ENCODE data around the gene MPRIP.

Gene MPRIP

GRCh38 chr17:17050346-17051345, 8.4 kb downstream of the MPRIP start:
- no peak for DNase-seq (ENCODE audit: low read depth in 2 of 2)

GRCh38 chr17:17051380-17051779, 9.1 kb downstream of the MPRIP start:
- no peak for DNase-seq (ENCODE audit: low read depth in 2 of 2)

- DNase-seq (ENCODE audit: low read depth in 2 of 2), result no peak
These were observed 9.7 kb downstream of the MPRIP start for GRCh38 chr17:17051791-17052461.

GRCh38 chr17:17052462-17053221, 10.4 kb downstream of the MPRIP start:
- no peak for DNase-seq (ENCODE audit: low read depth in 2 of 2)

GRCh38 chr17:17053446-17054379, 11.5 kb downstream of the MPRIP start:
- no peak for DNase-seq (ENCODE audit: low read depth in 2 of 2)

- DNase-seq (ENCODE audit: low read depth in 2 of 2), result no peak
These were observed 12.4 kb downstream of the MPRIP start for GRCh38 chr17:17054636-17055035.

- DNase-seq (ENCODE audit: low read depth in 2 of 2), result no peak
These were observed 13.3 kb downstream of the MPRIP start for GRCh38 chr17:17055286-17056155.

- no peak for DNase-seq (ENCODE audit: low read depth in 2 of 2)
These were observed 13.9 kb downstream of the MPRIP start for GRCh38 chr17:17056156-17056539.

GRCh38 chr17:17057057-17057551, 14.8 kb downstream of the MPRIP start:
- no peak for DNase-seq (ENCODE audit: low read depth in 2 of 2)

- no peak for DNase-seq (ENCODE audit: low read depth in 2 of 2)
These were observed 16.0 kb downstream of the MPRIP start for GRCh38 chr17:17058304-17058703.

- DNase-seq (ENCODE audit: low read depth in 2 of 2), result no peak
These were observed 17.1 kb downstream of the MPRIP start for GRCh38 chr17:17059301-17059890.

GRCh38 chr17:17060001-17060922, 18.0 kb downstream of the MPRIP start:
- DNase-seq (ENCODE audit: low read depth in 2 of 2), result no peak

- DNase-seq (ENCODE audit: low read depth in 2 of 2), result no peak
These were observed 18.7 kb downstream of the MPRIP start for GRCh38 chr17:17060930-17061329.

- DNase-seq (ENCODE audit: low read depth in 2 of 2), result no peak
These were observed 19.3 kb downstream of the MPRIP start for GRCh38 chr17:17061516-17061915.

GRCh38 chr17:17062356-17062755, 20.1 kb downstream of the MPRIP start:
- no peak for DNase-seq (ENCODE audit: low read depth in 2 of 2)

GRCh38 chr17:17062866-17063265, 20.6 kb downstream of the MPRIP start:
- no peak for DNase-seq (ENCODE audit: low read depth in 2 of 2)

- DNase-seq (ENCODE audit: low read depth in 2 of 2), result no peak
These were observed 21.4 kb downstream of the MPRIP start for GRCh38 chr17:17063546-17064122.

GRCh38 chr17:17064322-17064721, 22.1 kb downstream of the MPRIP start:
- no peak for DNase-seq (ENCODE audit: low read depth in 2 of 2)
